T47D (cell line): ENCODE results near the gene PPIL6.
"Not testable (repeated sequence)": the region's sequence is repeated elsewhere in the genome, so short reads cannot be mapped to it uniquely, and the experiment has no call there.

Source experiments
- DNase-seq, 2 experiments: peaks; one replicate each; pipeline versions ENCODE4 v3.0.0 to v3.0.0-alpha.2; 2011 to 2012; ENCODE audit warnings: low read depth in 1 of 2, low spot score in 1 of 2
- JUND ChIP-seq: IDR thresholded peaks from 2 replicates; pipeline ENCODE4 v1.6.1; 2012; ENCODE audit warnings: low read depth
- in situ Hi-C: cut with HindIII; loops from 2 replicates; pipeline ENCODE4 v1.10.0; 2016; ENCODE audit warnings: low sequenced_read_pairs, low pct_unique_long_range_greater_than_20kb

PPIL6 gene

DNA sequence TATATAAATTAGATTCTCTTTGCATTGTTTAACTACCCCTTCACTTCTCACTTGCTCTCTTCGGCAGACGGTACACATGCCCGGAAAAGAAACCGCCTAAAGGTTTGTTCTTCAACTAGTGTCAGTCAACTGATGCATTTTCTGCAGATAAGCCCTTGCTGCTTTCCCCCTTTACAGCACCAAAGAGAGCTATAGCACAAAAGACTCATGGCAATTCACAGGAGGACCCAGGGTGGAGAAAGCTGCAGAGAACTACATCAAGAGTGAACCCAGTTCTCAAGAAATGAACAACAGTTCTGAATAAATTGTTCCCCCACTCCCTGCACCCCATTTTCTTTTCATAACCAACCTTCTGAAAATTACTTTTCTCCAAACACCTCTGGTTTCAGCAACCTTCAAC lies 67.1 kb downstream of the PPIL6 start:
- TF ChIP-seq JUND = no peak
- no peak for DNase-seq
- in situ Hi-C loops = no loop called here

GRCh38 chr6:109372130-109372529 lies 68.3 kb downstream of the PPIL6 start:
- in situ Hi-C loops = no loop called here
- TF ChIP-seq JUND = no peak
- DNase-seq = no peak

- TF ChIP-seq JUND = no peak
- DNase-seq = no peak
- in situ Hi-C loops = no loop called here
Measured at GRCh38 chr6:109370792-109371191, 69.6 kb downstream of the PPIL6 start.

GRCh38 chr6:109370336-109370735 lies 70.1 kb downstream of the PPIL6 start:
- TF ChIP-seq JUND = no peak
- in situ Hi-C loops = no loop called here
- DNase-seq = no peak

- in situ Hi-C loops = no loop called here
- no peak for TF ChIP-seq JUND
- no peak for DNase-seq
Measured at GRCh38 chr6:109369728-109370127, 70.7 kb downstream of the PPIL6 start.

GRCh38 chr6:109364382-109365078 lies 75.9 kb downstream of the PPIL6 start:
- in situ Hi-C loops, DNase-seq: not testable (repeated sequence)

DNA sequence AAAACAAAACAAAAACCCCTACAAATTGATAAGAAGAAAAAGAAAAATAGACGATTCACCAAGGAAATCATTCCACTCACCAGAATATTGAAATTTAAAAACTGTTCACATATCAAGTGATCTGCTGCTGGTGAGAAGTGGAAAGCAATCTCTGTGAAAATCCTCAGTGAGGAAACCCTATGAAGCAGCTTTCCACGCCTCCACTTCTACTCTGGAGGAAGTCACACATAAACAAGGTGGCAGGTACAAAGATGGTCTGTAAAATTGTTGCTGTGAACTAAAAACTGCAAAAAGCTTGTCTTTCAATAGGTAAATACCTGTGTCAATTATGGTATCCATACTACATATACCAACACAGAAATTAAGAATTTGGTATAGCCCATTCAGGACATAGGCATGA lies 76.7 kb downstream of the PPIL6 start:
- DNase-seq = no peak
- in situ Hi-C loops = no loop called here
- no peak for TF ChIP-seq JUND

GRCh38 chr6:109362102-109362884 lies 78.1 kb downstream of the PPIL6 start:
- no peak for DNase-seq
- in situ Hi-C loops = no loop called here
- TF ChIP-seq JUND = no peak

DNA sequence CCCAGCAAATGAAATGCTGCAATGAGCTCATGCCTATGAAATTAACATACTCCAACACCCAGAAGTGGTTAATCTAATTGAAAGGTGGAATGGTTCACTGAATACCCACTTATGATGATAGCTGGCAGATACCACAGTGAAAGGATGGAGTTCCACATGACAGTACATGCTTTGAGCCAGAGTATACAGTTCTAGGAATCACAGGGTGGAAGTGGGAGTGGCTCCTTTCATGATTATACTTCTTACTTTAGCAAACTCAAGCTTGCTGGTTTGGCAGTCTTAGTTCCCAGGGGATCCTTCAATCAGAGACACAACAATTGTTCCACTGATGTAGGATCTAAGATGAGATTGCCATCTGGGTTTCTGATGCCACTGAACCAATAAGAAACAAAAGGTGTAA lies 79.6 kb downstream of the PPIL6 start:
- in situ Hi-C loops = no loop called here
- no peak for TF ChIP-seq JUND
- DNase-seq = no peak

DNA sequence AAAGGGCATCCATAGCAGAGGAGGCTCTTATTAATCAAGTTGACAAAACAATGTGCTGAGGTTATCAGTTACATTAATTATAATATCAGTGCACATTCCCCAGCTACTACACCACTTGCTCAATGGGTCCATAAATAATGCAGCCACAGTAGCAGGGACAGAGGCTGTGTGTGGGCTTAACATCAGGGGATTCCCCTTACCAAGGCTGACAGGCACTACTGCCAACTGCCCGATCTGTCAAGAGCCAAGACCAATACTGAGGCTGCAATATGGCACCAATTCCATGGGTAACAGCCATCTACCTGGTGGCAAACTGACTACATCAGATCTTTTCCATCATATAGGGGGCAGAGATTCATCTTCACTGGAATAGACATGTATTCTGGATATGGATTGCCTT lies 80.1 kb downstream of the PPIL6 start:
- in situ Hi-C loops = no loop called here
- no peak for TF ChIP-seq JUND

GRCh38 chr6:109359248-109359647 lies 81.2 kb downstream of the PPIL6 start:
- TF ChIP-seq JUND = no peak
- in situ Hi-C loops = no loop called here
- DNase-seq = no peak

More for the DNA sequence above, 80.1 kb downstream of the PPIL6 start:
- DNase-seq = no peak

DNA sequence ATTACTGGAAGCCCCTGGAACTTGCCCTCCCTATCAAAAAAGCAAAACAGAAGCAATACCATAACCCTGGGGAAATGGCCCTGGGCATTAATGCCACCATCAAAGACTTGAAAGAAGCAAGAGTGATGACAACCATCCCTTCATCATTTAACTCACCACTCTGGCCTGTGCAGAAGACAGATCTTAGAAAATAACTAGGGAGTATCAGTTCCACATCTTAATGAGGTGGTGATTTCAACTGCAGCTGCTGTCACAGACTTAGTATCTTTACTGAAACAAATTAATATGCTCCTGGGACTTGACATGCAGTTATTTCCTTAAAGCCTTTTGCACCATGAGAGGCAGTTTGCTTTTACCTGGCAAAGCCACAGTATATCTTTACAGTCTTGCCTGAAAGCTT lies 82.2 kb downstream of the PPIL6 start:
- in situ Hi-C loops = no loop called here
- TF ChIP-seq JUND = no peak

GRCh38 chr6:109356237-109356636 lies 84.2 kb downstream of the PPIL6 start:
- in situ Hi-C loops = no loop called here

More for the DNA sequence above, 82.2 kb downstream of the PPIL6 start:
- DNase-seq = no peak

More at GRCh38 chr6:109356237-109356636, 84.2 kb downstream of the PPIL6 start:
- no peak for TF ChIP-seq JUND
- no peak for DNase-seq
